ENCODE results near the gene CTNND2. TPM values are rescaled to one million over a fixed set of nuclear protein-coding genes. Genes with fewer than 3 reads are reported as not detected.

Gene CTNND2
- total RNA-seq, 1 donor from 2014 or later: 6.9 TPM

- DNase-seq (no peak), ATAC-seq (no peak)
- H3K27ac ChIP-seq: no peak overlapping the region
- no peak for TF ChIP-seq CTCF (IDR thresholded peaks at IDR 0.05)
- H3K4me3 ChIP-seq: no peak overlapping the region
- no peaks in the 10 kb centered on the region for H3K36me3 ChIP-seq
- intact Hi-C loops (cut with DNase I): no loop called here
- H3K27me3 ChIP-seq: no peaks in the 10 kb centered on the region
- no peaks in the 10 kb centered on the region for H3K4me1 ChIP-seq
- no peaks in the 10 kb centered on the region for H3K9me3 ChIP-seq
These were observed 401.5 kb downstream of the CTNND2 start for GRCh38 chr5:11502783-11503182.

GRCh38 chr5:11497651-11498050, 406.6 kb downstream of the CTNND2 start:
- H3K27ac ChIP-seq: no peak overlapping the region
- no peak for TF ChIP-seq CTCF (IDR thresholded peaks at IDR 0.05)
- H3K4me1 ChIP-seq: no peaks in the 10 kb centered on the region
- intact Hi-C loops (cut with DNase I): no loop called here
- DNase-seq (no peak), ATAC-seq (no peak)
- no peaks in the 10 kb centered on the region for H3K9me3 ChIP-seq
- no peak overlapping the region for H3K4me3 ChIP-seq
- no peaks in the 10 kb centered on the region for H3K36me3 ChIP-seq
- no peaks in the 10 kb centered on the region for H3K27me3 ChIP-seq

GRCh38 chr5:11496137-11496719, 408.0 kb downstream of the CTNND2 start:
- Histone ChIP-seq H3K4me1 (no peaks in the 10 kb centered on the region), H3K9me3 (no peaks in the 10 kb centered on the region), H3K27ac (no peak overlapping the region), H3K4me3 (no peak overlapping the region), H3K36me3 (no peaks in the 10 kb centered on the region), H3K27me3 (no peaks in the 10 kb centered on the region)
- ATAC-seq (peak; percentile 83), DNase-seq (no peak)
- TF ChIP-seq CTCF (IDR thresholded peaks at IDR 0.05): no peak
- intact Hi-C loops (cut with DNase I): no loop called here

GRCh38 chr5:11494340-11494739, 409.9 kb downstream of the CTNND2 start:
- peak; percentile 45 for TF ChIP-seq CTCF (IDR thresholded peaks at IDR 0.05)
- intact Hi-C loops (cut with DNase I): no loop called here
- Histone ChIP-seq H3K4me3 (no peak overlapping the region), H3K27me3 (no peaks in the 10 kb centered on the region), H3K4me1 (no peaks in the 10 kb centered on the region), H3K27ac (no peak overlapping the region), H3K36me3 (no peaks in the 10 kb centered on the region), H3K9me3 (no peaks in the 10 kb centered on the region)
- DNase-seq (no peak), ATAC-seq (no peak)

GRCh38 chr5:11491404-11492075, 412.7 kb downstream of the CTNND2 start:
- ATAC-seq (no peak), DNase-seq (no peak)
- Histone ChIP-seq H3K4me3 (no peak overlapping the region), H3K27me3 (no peaks in the 10 kb centered on the region), H3K36me3 (no peaks in the 10 kb centered on the region), H3K9me3 (no peaks in the 10 kb centered on the region), H3K27ac (no peak overlapping the region), H3K4me1 (no peaks in the 10 kb centered on the region)
- no peak for TF ChIP-seq CTCF (IDR thresholded peaks at IDR 0.05)
- intact Hi-C loops (cut with DNase I): no loop called here
